ENCODE results near the gene DMAC2.
"Not testable (repeated sequence)": the region's sequence is repeated elsewhere in the genome, so short reads cannot be mapped to it uniquely, and the experiment has no call there.

DMAC2 gene

DNA sequence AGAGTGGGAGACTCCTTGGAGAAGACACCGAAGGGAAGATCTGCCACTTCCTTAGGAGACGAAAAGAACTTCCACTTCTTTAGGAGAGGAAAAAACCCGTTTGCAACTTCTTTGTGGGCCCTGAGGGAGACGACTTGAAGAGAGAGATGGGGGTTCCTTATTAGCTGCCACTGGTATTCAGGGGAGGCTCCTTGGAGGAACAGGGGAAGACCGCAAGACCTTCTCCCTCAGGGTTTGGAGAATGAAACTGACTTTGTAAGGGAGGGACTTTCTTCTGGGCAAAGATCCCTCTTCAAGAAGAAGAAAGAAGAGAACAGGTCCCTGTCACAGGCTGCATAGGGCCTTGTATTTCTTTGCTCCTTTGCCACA, 41.7 kb downstream of the DMAC2 start:
- peak in 2 of 3 donors; percentile 22 to 51 for DNase-seq

GRCh38 chr19:41397086-41398049, 42.3 kb downstream of the DMAC2 start, which contains the start of the genes BCKDHA and EXOSC5:
BCKDHA (plus strand) TSS chr19:41397818; CDS start chr19:41397828, 10 bp downstream.
EXOSC5 (minus strand) TSS chr19:41397359; CDS start chr19:41397328, 31 bp downstream.
- DNase-seq: peak; percentile 100

DNA sequence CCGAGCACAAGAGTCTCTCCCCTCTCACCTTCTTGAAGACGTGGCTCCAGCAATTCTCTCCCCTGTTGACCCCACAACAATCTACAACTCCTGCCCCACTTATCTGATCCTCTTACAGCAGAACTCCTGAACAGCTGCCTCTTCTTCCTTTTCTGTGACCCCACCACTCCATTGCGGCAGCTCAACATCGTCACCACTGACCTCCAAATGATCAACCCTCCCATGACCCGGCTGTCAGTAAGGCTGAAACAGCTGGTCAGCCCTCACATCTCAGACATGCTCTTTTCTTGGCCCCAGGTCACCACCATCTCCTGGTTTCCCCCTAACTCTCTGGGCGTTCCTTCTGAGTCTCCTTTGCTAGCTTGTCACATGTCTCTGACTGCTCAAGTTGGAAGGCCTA, 44.4 kb downstream of the DMAC2 start:
- peak in 1 of 3 donors; percentile 14 for DNase-seq

DNA sequence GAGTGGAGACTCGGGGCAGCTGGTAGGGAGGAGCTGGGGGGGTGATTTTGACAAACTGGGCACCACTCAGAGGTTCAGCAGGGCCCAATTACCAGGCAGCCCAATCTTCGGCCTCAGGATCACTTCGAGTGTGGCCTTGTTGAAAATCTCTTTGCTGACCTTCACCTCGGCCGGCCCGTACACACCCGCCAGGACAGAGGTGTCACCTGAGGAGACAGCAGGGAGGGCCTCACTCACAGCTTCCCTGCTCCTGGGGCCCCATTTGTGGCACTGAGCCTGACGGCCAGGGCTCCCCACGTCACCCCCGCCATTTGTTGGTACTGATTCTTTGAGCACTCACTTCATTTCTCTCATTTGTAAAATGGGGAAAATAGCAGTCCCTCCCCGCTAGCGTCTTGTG, 46.9 kb downstream of the DMAC2 start:
- no peak for DNase-seq

- DNase-seq: no peak
Measured at GRCh38 chr19:41391618-41392017, 48.1 kb downstream of the DMAC2 start.

DNA sequence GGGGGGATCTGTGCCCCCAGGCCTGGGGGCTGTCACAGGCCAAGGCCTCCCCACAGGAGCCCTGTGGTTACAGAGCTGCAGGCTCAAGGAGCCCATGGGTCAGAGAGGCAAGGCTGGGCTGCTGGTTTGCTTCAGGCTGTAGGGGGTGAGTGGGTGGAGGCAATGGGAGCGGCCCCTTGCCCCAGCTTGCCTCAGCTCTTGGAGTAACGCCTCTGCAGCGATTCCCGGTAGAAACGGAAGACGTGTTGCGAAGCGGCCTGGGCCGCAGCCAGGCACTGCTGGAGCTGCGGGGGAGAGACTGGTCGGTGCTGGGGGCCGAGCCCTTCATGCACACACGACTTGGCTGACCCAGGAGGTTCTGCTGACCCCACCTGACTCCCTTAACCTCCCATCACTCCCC, 53.3 kb downstream of the DMAC2 start:
- DNase-seq: no peak

DNA sequence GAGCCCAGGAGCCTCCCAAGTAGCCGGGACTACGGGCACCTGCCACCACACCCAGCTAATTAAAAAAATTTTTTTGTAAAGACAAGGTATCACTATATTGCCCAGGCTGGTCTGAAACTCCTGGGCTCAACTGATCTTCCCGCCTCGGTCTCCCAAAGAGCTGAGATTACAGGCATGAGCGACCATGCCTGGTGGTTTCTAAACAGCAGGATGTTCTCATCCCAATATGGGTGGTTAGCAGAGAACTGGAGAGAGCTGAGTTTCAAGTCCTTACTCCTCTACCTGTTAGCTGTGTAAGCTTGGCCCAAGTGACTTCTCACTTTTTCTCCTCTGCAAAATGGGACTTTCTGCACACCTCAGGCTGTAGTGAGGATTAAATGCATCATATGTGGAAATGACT, 55.4 kb downstream of the DMAC2 start:
- no peak for DNase-seq

DNA sequence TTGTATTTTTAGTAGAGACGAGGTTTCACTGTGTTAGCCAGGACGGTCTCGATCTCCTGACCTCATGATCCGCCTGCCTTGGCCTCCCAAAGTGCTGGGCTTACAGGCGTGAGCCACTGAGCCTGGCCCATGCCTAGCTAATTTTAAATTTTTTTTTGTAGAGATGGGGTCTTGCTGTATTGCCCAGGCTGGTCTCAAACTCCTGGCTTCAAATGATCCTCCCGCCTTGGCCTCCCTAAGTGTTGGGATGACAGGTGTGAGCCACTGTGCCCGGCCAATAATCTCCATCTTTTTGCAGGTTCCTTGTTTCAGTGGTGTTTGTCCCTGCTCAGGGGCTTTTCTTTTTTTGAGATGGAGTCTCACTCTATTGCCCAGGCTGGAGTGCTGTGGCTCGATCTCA, 58.2 kb downstream of the DMAC2 start:
- not testable (repeated sequence) for DNase-seq
